Measurements from ENCODE around the gene FPR1.
"Not testable (repeated sequence)": the region's sequence is repeated elsewhere in the genome, so short reads cannot be mapped to it uniquely, and the experiment has no call there.

Gene FPR1

GRCh38 chr19:51784922-51785690 is 33.4 kb upstream of the FPR1 start:
- Mint-ChIP-seq H3K9me3 (ENCODE audit: low read depth) (no peaks in the 10 kb centered on the region), H3K4me1 (ENCODE audit: low read depth) (peaks cover 1% of the 10 kb centered on the region), H3K27me3 (peaks cover 13% of the 10 kb centered on the region), H3K27ac (no peak overlapping the region), H3K4me3 (no peak overlapping the region), H3K36me3 (no peaks in the 10 kb centered on the region)

- no peaks in the 10 kb centered on the region for H3K36me3 Mint-ChIP-seq
- H3K4me1 Mint-ChIP-seq (ENCODE audit: low read depth), result peaks cover 1% of the 10 kb centered on the region
- peaks cover 18% of the 10 kb centered on the region for H3K27me3 Mint-ChIP-seq
- H3K9me3 Mint-ChIP-seq (ENCODE audit: low read depth), result no peaks in the 10 kb centered on the region
- H3K4me3 Mint-ChIP-seq, result no peak overlapping the region
- H3K27ac Mint-ChIP-seq, result no peak overlapping the region
These were observed 32.6 kb upstream of the FPR1 start for GRCh38 chr19:51784109-51784785.

- H3K4me3 Mint-ChIP-seq, result no peak overlapping the region
- H3K9me3 Mint-ChIP-seq (ENCODE audit: low read depth), result no peaks in the 10 kb centered on the region
- peaks cover 20% of the 10 kb centered on the region for H3K27me3 Mint-ChIP-seq
- no peaks in the 10 kb centered on the region for H3K36me3 Mint-ChIP-seq
- H3K27ac Mint-ChIP-seq, result no peak overlapping the region
- peaks cover 1% of the 10 kb centered on the region for H3K4me1 Mint-ChIP-seq (ENCODE audit: low read depth)
These were observed 31.7 kb upstream of the FPR1 start for GRCh38 chr19:51783372-51783771.

GRCh38 chr19:51781999-51782398 is 30.3 kb upstream of the FPR1 start:
- Mint-ChIP-seq H3K27me3 (peaks cover 25% of the 10 kb centered on the region), H3K4me3 (no peak overlapping the region), H3K4me1 (ENCODE audit: low read depth) (peaks cover 1% of the 10 kb centered on the region), H3K9me3 (ENCODE audit: low read depth) (no peaks in the 10 kb centered on the region), H3K27ac (no peak overlapping the region), H3K36me3 (no peaks in the 10 kb centered on the region)

GRCh38 chr19:51780270-51780669 is 28.6 kb upstream of the FPR1 start:
- Mint-ChIP-seq H3K9me3 (ENCODE audit: low read depth) (no peaks in the 10 kb centered on the region), H3K4me3 (no peak overlapping the region), H3K4me1 (ENCODE audit: low read depth) (no peaks in the 10 kb centered on the region), H3K27ac (no peak overlapping the region), H3K36me3 (no peaks in the 10 kb centered on the region), H3K27me3 (peaks cover 36% of the 10 kb centered on the region)

GRCh38 chr19:51779703-51780102 is 28.0 kb upstream of the FPR1 start:
- no peaks in the 10 kb centered on the region for H3K36me3 Mint-ChIP-seq
- H3K27me3 Mint-ChIP-seq, result peaks cover 41% of the 10 kb centered on the region
- H3K4me1 Mint-ChIP-seq (ENCODE audit: low read depth), result no peaks in the 10 kb centered on the region
- H3K9me3 Mint-ChIP-seq (ENCODE audit: low read depth), result no peaks in the 10 kb centered on the region
- H3K27ac Mint-ChIP-seq, result no peak overlapping the region
- no peak overlapping the region for H3K4me3 Mint-ChIP-seq

GRCh38 chr19:51779181-51779580 is 27.5 kb upstream of the FPR1 start:
- H3K4me3 Mint-ChIP-seq, result no peak overlapping the region
- H3K27ac Mint-ChIP-seq, result no peak overlapping the region
- H3K4me1 Mint-ChIP-seq (ENCODE audit: low read depth), result no peaks in the 10 kb centered on the region
- H3K27me3 Mint-ChIP-seq, result peaks cover 41% of the 10 kb centered on the region
- H3K36me3 Mint-ChIP-seq, result no peaks in the 10 kb centered on the region
- no peaks in the 10 kb centered on the region for H3K9me3 Mint-ChIP-seq (ENCODE audit: low read depth)

- H3K9me3 Mint-ChIP-seq (ENCODE audit: low read depth), result no peaks in the 10 kb centered on the region
- no peaks in the 10 kb centered on the region for H3K36me3 Mint-ChIP-seq
- H3K4me3 Mint-ChIP-seq, result no peak overlapping the region
- H3K27ac Mint-ChIP-seq, result no peak overlapping the region
- peaks cover 45% of the 10 kb centered on the region for H3K27me3 Mint-ChIP-seq
- no peaks in the 10 kb centered on the region for H3K4me1 Mint-ChIP-seq (ENCODE audit: low read depth)
These were observed 26.1 kb upstream of the FPR1 start for GRCh38 chr19:51777570-51778462.

- H3K36me3 Mint-ChIP-seq; H3K4me1 Mint-ChIP-seq (ENCODE audit: low read depth); H3K4me3 Mint-ChIP-seq; H3K27ac Mint-ChIP-seq; H3K9me3 Mint-ChIP-seq (ENCODE audit: low read depth): not testable (repeated sequence)
- peaks cover 43% of the 10 kb centered on the region for H3K27me3 Mint-ChIP-seq
These were observed 24.9 kb upstream of the FPR1 start for GRCh38 chr19:51776561-51776960.

- Mint-ChIP-seq H3K4me3 (no peak overlapping the region), H3K4me1 (ENCODE audit: low read depth) (no peaks in the 10 kb centered on the region), H3K9me3 (ENCODE audit: low read depth) (no peaks in the 10 kb centered on the region), H3K36me3 (no peaks in the 10 kb centered on the region), H3K27ac (no peak overlapping the region), H3K27me3 (peaks cover 38% of the 10 kb centered on the region)
These were observed 21.3 kb upstream of the FPR1 start for GRCh38 chr19:51772977-51773376.

- H3K27ac Mint-ChIP-seq, result no peak overlapping the region
- H3K4me1 Mint-ChIP-seq (ENCODE audit: low read depth), result no peaks in the 10 kb centered on the region
- no peak overlapping the region for H3K4me3 Mint-ChIP-seq
- H3K36me3 Mint-ChIP-seq, result no peaks in the 10 kb centered on the region
- H3K27me3 Mint-ChIP-seq, result peaks cover 30% of the 10 kb centered on the region
- H3K9me3 Mint-ChIP-seq (ENCODE audit: low read depth), result no peaks in the 10 kb centered on the region
These were observed 19.9 kb upstream of the FPR1 start for GRCh38 chr19:51771376-51772130.

- Mint-ChIP-seq H3K27me3 (peaks cover 35% of the 10 kb centered on the region), H3K4me1 (ENCODE audit: low read depth) (peaks cover 4% of the 10 kb centered on the region), H3K9me3 (ENCODE audit: low read depth) (peaks cover 4% of the 10 kb centered on the region), H3K27ac (no peak overlapping the region), H3K36me3 (no peaks in the 10 kb centered on the region), H3K4me3 (no peak overlapping the region)
These were observed 14.8 kb upstream of the FPR1 start for GRCh38 chr19:51766461-51766860.

GRCh38 chr19:51765086-51765485 is 13.4 kb upstream of the FPR1 start:
- no peak overlapping the region for H3K27ac Mint-ChIP-seq
- H3K4me3 Mint-ChIP-seq, result no peak overlapping the region
- H3K4me1 Mint-ChIP-seq (ENCODE audit: low read depth), result peaks cover 4% of the 10 kb centered on the region
- no peaks in the 10 kb centered on the region for H3K36me3 Mint-ChIP-seq
- H3K9me3 Mint-ChIP-seq (ENCODE audit: low read depth), result peaks cover 4% of the 10 kb centered on the region
- H3K27me3 Mint-ChIP-seq, result peaks cover 32% of the 10 kb centered on the region

GRCh38 chr19:51761696-51762095 is 10.0 kb upstream of the FPR1 start:
- Mint-ChIP-seq H3K27ac (no peak overlapping the region), H3K36me3 (peaks cover 2% of the 10 kb centered on the region)

More at GRCh38 chr19:51761696-51762095, 10.0 kb upstream of the FPR1 start:
- H3K4me3 Mint-ChIP-seq, result no peak overlapping the region
- peaks cover 7% of the 10 kb centered on the region for H3K9me3 Mint-ChIP-seq (ENCODE audit: low read depth)
- peaks cover 31% of the 10 kb centered on the region for H3K27me3 Mint-ChIP-seq
- peaks cover 4% of the 10 kb centered on the region for H3K4me1 Mint-ChIP-seq (ENCODE audit: low read depth)
